ENCODE data around the gene ZBTB17. TPM values are rescaled to one million over a fixed set of nuclear protein-coding genes. Genes with fewer than 3 reads are reported as not detected.

ZBTB17 gene
- total RNA-seq, 1 donor from 2014 or later = 24.7 TPM

GRCh38 chr1:16013220-16013907 is 37.5 kb upstream of the ZBTB17 start:
- no peak for TF ChIP-seq CTCF (IDR thresholded peaks at IDR 0.05; ENCODE audit: borderline replicate concordance)
- Histone ChIP-seq H3K27ac (replicated peaks) (peak overlapping the region; percentile 97), H3K36me3 (peaks cover 10% of the 10 kb centered on the region), H3K4me1 (peaks cover 58% of the 10 kb centered on the region), H3K9me3 (replicated peaks) (no peaks in the 10 kb centered on the region), H3K4me3 (peak overlapping the region; percentile 74), H3K27me3 (ENCODE audit: low read depth) (no peaks in the 10 kb centered on the region)
- intact Hi-C loops (cut with micrococcal nuclease) = no loop called here
- DNase-seq = peak; percentile 76

GRCh38 chr1:16012590-16013219 is 36.8 kb upstream of the ZBTB17 start:
- Histone ChIP-seq H3K27me3 (ENCODE audit: low read depth) (no peaks in the 10 kb centered on the region), H3K36me3 (peaks cover 10% of the 10 kb centered on the region), H3K4me3 (peak overlapping the region; percentile 74), H3K27ac (replicated peaks) (peak overlapping the region; percentile 97), H3K9me3 (replicated peaks) (no peaks in the 10 kb centered on the region), H3K4me1 (peaks cover 51% of the 10 kb centered on the region)
- TF ChIP-seq CTCF (IDR thresholded peaks at IDR 0.05; ENCODE audit: borderline replicate concordance) = no peak
- DNase-seq = peak; percentile 82
- intact Hi-C loops (cut with micrococcal nuclease) = no loop called here

- H3K27me3 ChIP-seq (ENCODE audit: low read depth) = no peaks in the 10 kb centered on the region
- peak overlapping the region; percentile 74 for H3K4me3 ChIP-seq
- no peak for TF ChIP-seq CTCF (IDR thresholded peaks at IDR 0.05; ENCODE audit: borderline replicate concordance)
- H3K4me1 ChIP-seq = peaks cover 45% of the 10 kb centered on the region
- H3K9me3 ChIP-seq (replicated peaks) = no peaks in the 10 kb centered on the region
- intact Hi-C loops (cut with micrococcal nuclease) = no loop called here
- H3K36me3 ChIP-seq = peaks cover 7% of the 10 kb centered on the region
- no peak for DNase-seq
- peak overlapping the region; percentile 97 for H3K27ac ChIP-seq (replicated peaks)
These were observed 36.2 kb upstream of the ZBTB17 start for GRCh38 chr1:16011936-16012589.

- no peaks in the 10 kb centered on the region for H3K27me3 ChIP-seq (ENCODE audit: low read depth)
- H3K27ac ChIP-seq (replicated peaks) = no peak overlapping the region
- intact Hi-C loops (cut with micrococcal nuclease) = no loop called here
- no peak overlapping the region for H3K4me3 ChIP-seq
- peaks cover 38% of the 10 kb centered on the region for H3K4me1 ChIP-seq
- no peak for TF ChIP-seq CTCF (IDR thresholded peaks at IDR 0.05; ENCODE audit: borderline replicate concordance)
- DNase-seq = no peak
- H3K36me3 ChIP-seq = peaks cover 2% of the 10 kb centered on the region
- no peaks in the 10 kb centered on the region for H3K9me3 ChIP-seq (replicated peaks)
These were observed 34.9 kb upstream of the ZBTB17 start for GRCh38 chr1:16010837-16011236.

GRCh38 chr1:16009678-16010077 is 33.8 kb upstream of the ZBTB17 start:
- DNase-seq = no peak
- intact Hi-C loops (cut with micrococcal nuclease) = loop anchor here (5.0 kb wide), 1 partner anchor 43 kb away; no protein-coding TSS in a partner anchor

More at GRCh38 chr1:16009678-16010077, 33.8 kb upstream of the ZBTB17 start:
- Histone ChIP-seq H3K27me3 (ENCODE audit: low read depth) (no peaks in the 10 kb centered on the region), H3K9me3 (replicated peaks) (no peaks in the 10 kb centered on the region), H3K36me3 (no peaks in the 10 kb centered on the region), H3K4me1 (peaks cover 28% of the 10 kb centered on the region), H3K4me3 (no peak overlapping the region), H3K27ac (replicated peaks) (no peak overlapping the region)
- TF ChIP-seq CTCF (IDR thresholded peaks at IDR 0.05; ENCODE audit: borderline replicate concordance) = no peak
